Heart left ventricle (tissue), 16 donors: ENCODE results near the gene IGSF9. TPM values are rescaled to one million over a fixed set of nuclear protein-coding genes. Genes with fewer than 3 reads are reported as not detected.

Source experiments
- ATAC-seq, 4 donors: fragments of 200-7000 bp; cut with Tn5 transposase; one replicate each; pipeline ENCODE4 v1.9.1; 2020 to 2022; ENCODE audit warnings: moderate library complexity in 4 of 4, mild to moderate bottlenecking in 3 of 4, moderate number of reproducible peaks in 1 of 4
- DNase-seq, 5 donors: peaks; one replicate each; pipeline ENCODE4 v3.0.0-alpha.2; 2020
- H3K27ac ChIP-seq, 12 donors: fragments of 200-600 bp; sonication (generic) in 4 of 12; one replicate each; pipeline versions ENCODE4 v1.5.0 to v1.8.0; 2016 to 2022; ENCODE audit warnings: mild to moderate bottlenecking in 2 of 12
- H3K27me3 ChIP-seq, 9 donors: fragments of 200-600 bp; sonication (generic) in 2 of 9; one replicate each; pipeline versions ENCODE4 v1.5.1 to v1.8.0; 2016 to 2022; ENCODE audit warnings: mild to moderate bottlenecking in 3 of 9
- H3K36me3 ChIP-seq, 9 donors: fragments of 200-600 bp; sonication (generic) in 2 of 9; one replicate each; pipeline versions ENCODE4 v1.5.0 to v1.8.0; 2018 to 2022; ENCODE audit warnings: mild to moderate bottlenecking in 2 of 9
- H3K4me1 ChIP-seq, 12 donors: fragments of 200-600 bp; sonication (generic) in 4 of 12; one replicate each; pipeline versions ENCODE4 v1.5.0 to v1.8.0; 2016 to 2022; ENCODE audit warnings: mild to moderate bottlenecking in 3 of 12
- H3K4me3 ChIP-seq, 12 donors: fragments of 200-600 bp; sonication (generic) in 4 of 12; one replicate each; pipeline versions ENCODE4 v1.5.0 to v1.8.0; 2017 to 2022; ENCODE audit warnings: mild to moderate bottlenecking in 9 of 12, moderate library complexity in 4 of 12
- H3K9me3 ChIP-seq, 12 donors: fragments of 200-600 bp; sonication (generic) in 4 of 12; one replicate each; pipeline versions ENCODE4 v1.5.0 to v1.8.0; 2016 to 2022; ENCODE audit warnings: mild to moderate bottlenecking in 1 of 12
- CTCF ChIP-seq, 12 donors: fragments of 200-600 bp; sonication (generic) in 4 of 12; IDR thresholded peaks; one replicate each; pipeline versions ENCODE4 v1.5.0 to v1.8.0; 2018 to 2022; ENCODE audit warnings: antibody characterized with exemption in 12 of 12, mild to moderate bottlenecking in 5 of 12
- POLR2A ChIP-seq, 2 donors: fragments of 450-650 bp; IDR thresholded peaks; one replicate each; pipeline ENCODE4 v1.6.1; 2017; ENCODE audit warnings: antibody characterized with exemption in 2 of 2, mild to moderate bottlenecking in 2 of 2, moderate library complexity in 2 of 2
- WGBS, 4 donors: extraction: QIAGEN DNeasy Blood & Tissue Kit in 2 of 4; methylation state at CpG; one replicate each; pipeline versions ENCODE4 v1.1.5 to v1.1.7; 2013 to 2018; 5-methylcytosine and 5-hydroxymethylcytosine counted together
- intact Hi-C, 10 donors: fragments of 100-400 bp; cut with DNase I; formaldehyde crosslinking; loops; one replicate each; pipeline versions ENCODE4 v1.11.1 to v1.14.2; 2022
- polyA plus RNA-seq, 2 donors: library from polyadenylated mRNA; stranded (reverse); fragments of 200-250 nt; gene quantifications; one replicate each; pipeline ENCODE4 v1.2.3, GENCODE V29; 2013
- total RNA-seq, 9 donors: library from RNA; depleted of rRNA in 2 of 9; stranded (reverse); fragments of >200 nt in 2 of 9; fragmentation: NEBNext Ultra II Directional in 3 of 9; extraction: Animal tissue kit (Norgen Biotek cat#: 25700) in 3 of 9; gene quantifications; one replicate each; pipeline versions ENCODE4 v1.1.0 to v1.2.4, GENCODE V29; 2016 to 2023
- donor health status: ischemic (EF 13 %, LVEDD 7.1; RV severe dilation, severe dysfunction).
- donor health status: healthy with polysubstance abuse.
- donor health status: DM: no; HTN: yes; CAD: no.
- donor health status: DM: no; HTN: no; CAD: no.
- donor health status: ischemic (EF 25% LVEDD 6.9; RV normal size, moderate dysfunction).
- donor health status: ischemic (EF 25% LVEDD 5.7; RV mildly dilated, moderate dysfunction).
- donor health status: healthy.
- donor health status: DM: yes; HTN: yes; CAD: no.
- donor health status: ischemic (EF 35%, LVEDD 5.7; RV mildly dilated, moderate dysfunction).
- donor health status: nonischemic (EF 11% LVEDD 7.7; RV severe dilation, severe dysfunction).
- donor health status: DM: yes; HTN: yes; CAD: no.
- donor health status: PGD.
- donor health status: ischemic (EF 29% LVEDD 5.4; RV normal size, mild dysfunction).
- donor health status: nonischemic (EF 23%, LVEDD 6.1; RV moderate dilation, normal function).

IGSF9 gene
- total and polyA plus RNA-seq, 11 donors: 0.06 to 4.8 (median 0.12) TPM; not detected in 6

- intact Hi-C loops: no loop called here
- H3K4me1 ChIP-seq: peaks cover 6 to 75% (median 55%) of the 10 kb centered on the region in 12 donors
- peaks cover 0 to 48% (median 40%) of the 10 kb centered on the region in 9 donors for H3K36me3 ChIP-seq
- H3K9me3 ChIP-seq: no peaks in the 10 kb centered on the region
- WGBS, 4 donors: 36 to 48% (median 43%) methylated on average over 5 of the region's 5 CpGs
- DNase-seq (no peak), ATAC-seq (peak in 2 of 4 donors; percentile 2 to 22)
- peak overlapping the region in 10 of 12 donors; percentile 3 to 55 (median 21) for H3K27ac ChIP-seq
- no peak overlapping the region for H3K4me3 ChIP-seq
- no peaks in the 10 kb centered on the region for H3K27me3 ChIP-seq
- TF ChIP-seq POLR2A (IDR thresholded peaks at IDR 0.05): no peak
- no peak for TF ChIP-seq CTCF (IDR thresholded peaks at IDR 0.05)
Observed at GRCh38 chr1:159915571-159916241, 29.7 kb downstream of the IGSF9 start.

GRCh38 chr1:159914252-159915018, 31.0 kb downstream of the IGSF9 start:
- H3K9me3 ChIP-seq: no peaks in the 10 kb centered on the region
- whole genome bisulfite sequencing, 4 donors: 94 to 95% (median 95%) methylated on average over 10 of the region's 10 CpGs
- ATAC-seq: no peak
- H3K27me3 ChIP-seq: no peaks in the 10 kb centered on the region
- TF ChIP-seq POLR2A (IDR thresholded peaks at IDR 0.05): no peak
- no peak for TF ChIP-seq CTCF (IDR thresholded peaks at IDR 0.05)
- peaks cover 0 to 35% (median 27%) of the 10 kb centered on the region in 9 donors for H3K36me3 ChIP-seq
- no peak overlapping the region for H3K27ac ChIP-seq
- no peak overlapping the region for H3K4me3 ChIP-seq
- peaks cover 0 to 74% (median 52%) of the 10 kb centered on the region in 12 donors for H3K4me1 ChIP-seq
- DNase-seq: no peak
- intact Hi-C loops: no loop called here

- WGBS, 4 donors: 70 to 84% (median 78%) methylated on average over 5 of the region's 5 CpGs
- no peak for DNase-seq
- intact Hi-C loops: no loop called here
- no peak overlapping the region for H3K4me3 ChIP-seq
- no peaks in the 10 kb centered on the region for H3K9me3 ChIP-seq
- no peak for ATAC-seq
- H3K36me3 ChIP-seq: peaks cover 0 to 27% (median 19%) of the 10 kb centered on the region in 9 donors
- TF ChIP-seq CTCF (IDR thresholded peaks at IDR 0.05) (no peak), POLR2A (IDR thresholded peaks at IDR 0.05) (no peak)
- no peaks in the 10 kb centered on the region for H3K27me3 ChIP-seq
- H3K4me1 ChIP-seq: peaks cover 0 to 67% (median 45%) of the 10 kb centered on the region in 12 donors
- H3K27ac ChIP-seq: peak overlapping the region in 1 of 12 donors; percentile 15
Observed at GRCh38 chr1:159913451-159914192, 31.8 kb downstream of the IGSF9 start.
